ENCODE data around the gene WDR55.

DNA sequence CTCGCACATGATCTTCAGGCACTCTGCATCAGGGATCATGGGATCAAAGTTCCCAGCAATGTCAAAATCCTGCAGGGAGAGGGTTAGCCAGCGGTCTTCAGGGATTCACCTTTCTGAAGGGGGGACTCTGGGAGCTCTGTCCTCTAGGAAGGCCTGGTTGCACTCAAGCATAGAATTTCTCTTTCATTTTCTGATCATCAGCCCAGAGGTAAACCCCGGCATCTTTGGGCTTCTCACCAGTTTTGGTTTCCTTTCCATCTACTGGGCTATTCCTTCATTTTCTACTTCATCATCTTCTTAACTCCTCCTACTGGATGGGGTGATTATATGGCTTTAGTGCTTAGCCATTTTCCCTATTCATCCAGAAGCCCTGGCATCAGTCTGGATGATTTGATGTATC is 13.2 kb downstream of the WDR55 start:
- TF ChIP-seq, protein P1, sequence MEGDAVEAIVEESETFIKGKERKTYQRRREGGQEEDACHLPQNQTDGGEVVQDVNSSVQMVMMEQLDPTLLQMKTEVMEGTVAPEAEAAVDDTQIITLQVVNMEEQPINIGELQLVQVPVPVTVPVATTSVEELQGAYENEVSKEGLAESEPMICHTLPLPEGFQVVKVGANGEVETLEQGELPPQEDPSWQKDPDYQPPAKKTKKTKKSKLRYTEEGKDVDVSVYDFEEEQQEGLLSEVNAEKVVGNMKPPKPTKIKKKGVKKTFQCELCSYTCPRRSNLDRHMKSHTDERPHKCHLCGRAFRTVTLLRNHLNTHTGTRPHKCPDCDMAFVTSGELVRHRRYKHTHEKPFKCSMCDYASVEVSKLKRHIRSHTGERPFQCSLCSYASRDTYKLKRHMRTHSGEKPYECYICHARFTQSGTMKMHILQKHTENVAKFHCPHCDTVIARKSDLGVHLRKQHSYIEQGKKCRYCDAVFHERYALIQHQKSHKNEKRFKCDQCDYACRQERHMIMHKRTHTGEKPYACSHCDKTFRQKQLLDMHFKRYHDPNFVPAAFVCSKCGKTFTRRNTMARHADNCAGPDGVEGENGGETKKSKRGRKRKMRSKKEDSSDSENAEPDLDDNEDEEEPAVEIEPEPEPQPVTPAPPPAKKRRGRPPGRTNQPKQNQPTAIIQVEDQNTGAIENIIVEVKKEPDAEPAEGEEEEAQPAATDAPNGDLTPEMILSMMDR (IDR thresholded peaks at IDR 0.05; ENCODE audit: low read depth, low read length) = no peak
- no peak for TF ChIP-seq EZH2phosphoT487 (IDR thresholded peaks at IDR 0.05; ENCODE audit: low read depth)
